Psoas muscle (tissue), 8 donors: ENCODE data around the gene DSTN. TPM values are rescaled to one million over a fixed set of nuclear protein-coding genes. Genes with fewer than 3 reads are reported as not detected.

ENCODE experiments used
- ATAC-seq, 4 donors: fragments of 200-7000 bp; cut with Tn5 transposase; one replicate each; pipeline ENCODE4 v1.9.1; 2020; ENCODE audit warnings: moderate library complexity in 3 of 4, mild to moderate bottlenecking in 2 of 4
- DNase-seq, 2 donors: peaks; one replicate each; pipeline ENCODE4 v3.0.0-alpha.2; 2020
- H3K27ac ChIP-seq: fragments of 200-600 bp; one replicate; pipeline ENCODE4 v1.8.0; 2022
- H3K27me3 ChIP-seq, 3 donors: fragments of 200-600 bp in 1 of 3; one replicate each; pipeline versions ENCODE4 v1.6.1 to v1.8.0; 2013 to 2022; ENCODE audit warnings: low read length in 2 of 3, mild to moderate bottlenecking in 2 of 3, moderate library complexity in 1 of 3; ENCODE audit not compliant: insufficient read depth in 3 of 3
- H3K36me3 ChIP-seq, 2 donors: fragments of 200-600 bp in 1 of 2; one replicate each; pipeline versions ENCODE4 v1.6.1 to v1.8.0; 2013 to 2022; ENCODE audit warnings: low read depth in 1 of 2, mild to moderate bottlenecking in 1 of 2, moderate library complexity in 1 of 2; ENCODE audit not compliant: insufficient read depth in 1 of 2
- H3K4me1 ChIP-seq: fragments of 200-600 bp; one replicate; pipeline ENCODE4 v1.8.0; 2022
- H3K4me3 ChIP-seq: fragments of 200-600 bp; one replicate; pipeline ENCODE4 v1.8.0; 2022; ENCODE audit warnings: mild to moderate bottlenecking
- H3K9me3 ChIP-seq: fragments of 200-600 bp; one replicate; pipeline ENCODE4 v1.8.0; 2022
- WGBS, 3 donors: extraction: QIAGEN DNeasy Blood & Tissue Kit; methylation state at CpG; one replicate each; pipeline versions ENCODE4 v1.1.6 to v1.1.7; 2013; 5-methylcytosine and 5-hydroxymethylcytosine counted together
- intact Hi-C, 2 donors: fragments of 100-400 bp; cut with DNase I; formaldehyde crosslinking; loops; one replicate each; pipeline versions ENCODE4 v1.11.0 to v1.14.2; 2022
- polyA plus RNA-seq, 3 donors: library from polyadenylated mRNA; stranded (reverse); fragments of 200-250 nt; gene quantifications; one replicate each; pipeline ENCODE4 v1.2.3, GENCODE V29; 2013
- total RNA-seq, 4 donors: library from RNA; stranded (reverse); fragmentation: NEBNext Ultra II Directional in 2 of 4; extraction: Animal tissue kit (Norgen Biotek cat#: 25700) in 2 of 4; gene quantifications; one replicate each; pipeline versions ENCODE4 v1.2.1 to v1.2.4, GENCODE V29; 2021 to 2023
- TF ChIP-seq, protein P1 (sequence below): fragments of 200-600 bp; IDR thresholded peaks from one replicate; pipeline ENCODE4 v1.8.0; 2022; ENCODE audit warnings: antibody characterized with exemption
- donor health status: healthy with polysubstance abuse.
- donor health status: DM: no; HTN: no; CAD: no; lungs with moderate emphysema.
- donor health status: Bipolar disorder and iron deficiency.
- donor health status: healthy.
- donor health status: DM: yes; HTN: yes; CAD: no.
- donor health status: DM: no; HTN: no; CAD: no.
- donor health status: DM: no; HTN: no; CAD: no.
- donor health status: DM: yes; HTN: yes; CAD: no.

DSTN gene
- total and polyA plus RNA-seq, 7 donors: 45.6 to 202 (median 82.3) TPM

GRCh38 chr20:17651760-17652388, 82.0 kb downstream of the DSTN start:
- Histone ChIP-seq H3K4me3 (no peak overlapping the region), H3K9me3 (no peaks in the 10 kb centered on the region), H3K36me3 (no peaks in the 10 kb centered on the region), H3K27ac (no peak overlapping the region), H3K27me3 (no peaks in the 10 kb centered on the region), H3K4me1 (peaks cover 46% of the 10 kb centered on the region)
- ATAC-seq: no peak
- intact Hi-C loops: no loop called here
- whole genome bisulfite sequencing, 3 donors: 65 to 95% (median 71%) methylated on average over 2 of the region's 2 CpGs
- peak in 1 of 2 donors; percentile 18 for DNase-seq
- TF ChIP-seq, protein P1, sequence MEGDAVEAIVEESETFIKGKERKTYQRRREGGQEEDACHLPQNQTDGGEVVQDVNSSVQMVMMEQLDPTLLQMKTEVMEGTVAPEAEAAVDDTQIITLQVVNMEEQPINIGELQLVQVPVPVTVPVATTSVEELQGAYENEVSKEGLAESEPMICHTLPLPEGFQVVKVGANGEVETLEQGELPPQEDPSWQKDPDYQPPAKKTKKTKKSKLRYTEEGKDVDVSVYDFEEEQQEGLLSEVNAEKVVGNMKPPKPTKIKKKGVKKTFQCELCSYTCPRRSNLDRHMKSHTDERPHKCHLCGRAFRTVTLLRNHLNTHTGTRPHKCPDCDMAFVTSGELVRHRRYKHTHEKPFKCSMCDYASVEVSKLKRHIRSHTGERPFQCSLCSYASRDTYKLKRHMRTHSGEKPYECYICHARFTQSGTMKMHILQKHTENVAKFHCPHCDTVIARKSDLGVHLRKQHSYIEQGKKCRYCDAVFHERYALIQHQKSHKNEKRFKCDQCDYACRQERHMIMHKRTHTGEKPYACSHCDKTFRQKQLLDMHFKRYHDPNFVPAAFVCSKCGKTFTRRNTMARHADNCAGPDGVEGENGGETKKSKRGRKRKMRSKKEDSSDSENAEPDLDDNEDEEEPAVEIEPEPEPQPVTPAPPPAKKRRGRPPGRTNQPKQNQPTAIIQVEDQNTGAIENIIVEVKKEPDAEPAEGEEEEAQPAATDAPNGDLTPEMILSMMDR: no peak

DNA sequence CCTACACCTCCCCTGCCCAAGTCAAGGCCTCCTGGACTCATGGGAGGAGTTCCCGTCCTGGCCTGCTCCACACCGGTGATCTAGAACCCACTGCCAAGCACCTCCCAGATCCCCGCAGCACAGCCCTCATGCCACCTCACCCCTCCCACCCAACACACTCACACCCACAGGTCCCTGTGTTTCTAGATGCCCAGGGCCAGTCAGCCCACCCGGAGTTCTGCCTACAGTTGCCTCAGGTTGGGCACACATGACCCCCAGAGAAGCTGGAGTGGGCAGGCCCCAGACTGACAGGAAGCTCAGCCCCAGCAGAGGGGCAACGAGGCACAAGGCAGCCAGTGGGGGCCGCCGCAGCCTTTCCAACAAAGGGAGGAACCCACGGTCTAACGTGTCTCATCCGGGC, 82.5 kb downstream of the DSTN start:
- H3K9me3 ChIP-seq: no peaks in the 10 kb centered on the region
- no peaks in the 10 kb centered on the region for H3K36me3 ChIP-seq
- ATAC-seq (no peak), DNase-seq (peak in 1 of 2 donors; percentile 36)
- H3K4me3 ChIP-seq: no peak overlapping the region
- intact Hi-C loops: no loop called here
- WGBS, 3 donors: 75 to 79% (median 78%) methylated on average over 10 of the region's 10 CpGs
- TF ChIP-seq, protein P1: no peak
- H3K27me3 ChIP-seq: no peaks in the 10 kb centered on the region
- H3K27ac ChIP-seq: no peak overlapping the region
- H3K4me1 ChIP-seq: peaks cover 46% of the 10 kb centered on the region

- H3K36me3 ChIP-seq: peaks cover 0 to 10% of the 10 kb centered on the region in 2 donors
- H3K4me3 ChIP-seq: no peak overlapping the region
- ATAC-seq (no peak), DNase-seq (peak in 1 of 2 donors; percentile 6)
- TF ChIP-seq, protein P1: no peak
- 92 to 93% (median 92%) methylated on average over 11 of the region's 11 CpGs for WGBS, 3 donors
- intact Hi-C loops: no loop called here
- peaks cover 34% of the 10 kb centered on the region for H3K4me1 ChIP-seq
- H3K9me3 ChIP-seq: no peaks in the 10 kb centered on the region
- H3K27ac ChIP-seq: no peak overlapping the region
- no peaks in the 10 kb centered on the region for H3K27me3 ChIP-seq
Measured at GRCh38 chr20:17653835-17654648, 84.2 kb downstream of the DSTN start.

- Histone ChIP-seq H3K36me3 (peaks cover 0 to 10% of the 10 kb centered on the region in 2 donors), H3K9me3 (no peaks in the 10 kb centered on the region), H3K27ac (no peak overlapping the region), H3K4me3 (no peak overlapping the region), H3K27me3 (no peaks in the 10 kb centered on the region), H3K4me1 (peaks cover 32% of the 10 kb centered on the region)
- DNase-seq (peak; percentile 63 to 65), ATAC-seq (no peak)
- intact Hi-C loops: no loop called here
- TF ChIP-seq, protein P1: peak; percentile 41
- WGBS, 3 donors: 61 to 69% (median 66%) methylated on average over 7 of the region's 7 CpGs
Measured at GRCh38 chr20:17654649-17655285, 84.9 kb downstream of the DSTN start.
